Esophagus squamous epithelium (tissue), 5 donors: Measurements from ENCODE around the gene ALG11. TPM values are rescaled to one million over a fixed set of nuclear protein-coding genes. Genes with fewer than 3 reads are reported as not detected.

ENCODE experiments used
- DNase-seq: peaks from one replicate; lab custom pipeline; 2025; lab: John Stamatoyannopoulos, UW
- H3K27ac ChIP-seq, 4 donors: fragments of 200-600 bp; sonication (generic); one replicate each; pipeline ENCODE4 v1.5.1; 2016 to 2019; ENCODE audit warnings: mild to moderate bottlenecking in 1 of 4
- H3K27me3 ChIP-seq, 4 donors: fragments of 200-600 bp; sonication (generic); 1 replicate in 3 of 4; 2 replicates in 1 of 4; pipeline versions ENCODE4 v1.5.1 to v1.6.0; 2017 to 2021; ENCODE audit warnings: antibody characterized with exemption in 1 of 4
- H3K36me3 ChIP-seq, 3 donors: fragments of 200-600 bp; sonication (generic); one replicate each; pipeline ENCODE4 v1.5.1; 2016 to 2019
- H3K4me1 ChIP-seq, 3 donors: fragments of 200-600 bp; sonication (generic); one replicate each; pipeline ENCODE4 v1.5.1; 2017 to 2019
- H3K4me3 ChIP-seq, 4 donors: fragments of 200-600 bp; sonication (generic); 1 replicate in 3 of 4; 2 replicates in 1 of 4; pipeline ENCODE4 v1.5.1; 2016 to 2019; ENCODE audit warnings: mild to moderate bottlenecking in 2 of 4, moderate library complexity in 1 of 4
- H3K9me3 ChIP-seq, 3 donors: fragments of 200-600 bp; sonication (generic); one replicate each; pipeline ENCODE4 v1.5.1; 2016 to 2019
- POLR2A ChIP-seq, 4 donors: fragments of 450-650 bp; IDR thresholded peaks; one replicate each; pipeline ENCODE4 v1.6.1; 2017; ENCODE audit warnings: antibody characterized with exemption in 4 of 4, mild to moderate bottlenecking in 4 of 4, moderate library complexity in 3 of 4
- WGBS, 2 donors: methylation state at CpG; one replicate each; pipeline ENCODE4 v1.1.5; 2018; 5-methylcytosine and 5-hydroxymethylcytosine counted together
- intact Hi-C: fragments of 100-400 bp; cut with DNase I; formaldehyde crosslinking; loops from one replicate; pipeline ENCODE4 v1.15.0; 2022
- total RNA-seq, 4 donors: library from RNA; depleted of rRNA; stranded (reverse); fragments of >200 nt; gene quantifications; one replicate each; pipeline ENCODE4 v1.1.0, GENCODE V29; 2016
- TF ChIP-seq, protein P1 (sequence below), 6 experiments: fragments of 450-650 bp in 4 of 6; fragments of 200-600 bp in 2 of 6; sonication (generic) in 2 of 6; IDR thresholded peaks; one replicate each; pipeline ENCODE4 v1.5.1; 2016 to 2019; ENCODE audit warnings: antibody characterized with exemption in 6 of 6, mild to moderate bottlenecking in 4 of 6, moderate library complexity in 4 of 6
- donor health status: DM: yes; HTN: yes; CAD: no.

ALG11 gene
- total RNA-seq, 4 donors from 2014 or later, result 10.7 to 21.2 (median 14.4) TPM

DNA sequence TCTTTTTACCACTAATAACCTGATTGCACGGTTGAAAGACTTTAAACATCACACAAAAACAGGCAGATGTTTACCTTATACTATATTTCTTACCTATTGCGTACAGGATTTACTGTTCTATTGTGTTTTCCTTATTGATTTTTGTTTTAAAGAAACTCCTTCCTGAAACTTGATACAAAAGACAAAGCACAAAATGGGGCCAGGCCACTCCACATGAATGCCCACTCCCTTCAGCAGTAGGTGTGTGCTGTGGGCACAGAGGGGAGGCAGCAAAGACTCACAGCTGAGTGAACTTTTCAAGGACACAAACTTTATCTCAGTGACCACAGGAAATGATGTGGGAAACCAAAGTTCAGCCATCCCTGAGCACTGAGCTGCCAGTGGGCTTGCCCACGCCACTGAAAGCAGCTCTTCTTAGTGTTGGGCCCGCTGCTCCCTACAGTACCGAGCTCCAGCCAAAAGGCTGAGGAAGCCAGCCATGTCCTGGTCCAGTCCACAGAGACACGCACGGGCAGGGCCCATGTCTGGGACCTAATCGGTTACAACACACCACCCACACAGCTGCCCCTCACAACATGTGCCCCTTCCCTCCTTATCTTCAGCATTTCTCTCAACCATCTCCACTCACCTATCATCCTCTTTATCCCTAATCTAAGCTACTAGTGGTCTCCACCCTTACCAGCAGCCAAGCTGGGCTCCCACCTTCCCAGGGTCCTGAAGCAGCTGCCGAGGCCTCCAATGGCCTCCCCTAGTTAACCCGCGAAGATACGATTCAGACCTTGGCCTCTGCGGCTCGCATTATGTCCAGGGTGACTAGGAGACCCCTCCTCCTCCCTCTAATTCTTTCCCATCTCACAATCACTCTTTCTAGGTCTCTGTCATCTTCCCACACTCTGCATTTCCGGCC lies 40.4 kb upstream of the ALG11 start:
- no peak for DNase-seq
- 90 to 94% methylated on average over 15 of the region's 15 CpGs for WGBS, 2 donors
- no peaks in the 10 kb centered on the region for H3K4me1 ChIP-seq

DNA sequence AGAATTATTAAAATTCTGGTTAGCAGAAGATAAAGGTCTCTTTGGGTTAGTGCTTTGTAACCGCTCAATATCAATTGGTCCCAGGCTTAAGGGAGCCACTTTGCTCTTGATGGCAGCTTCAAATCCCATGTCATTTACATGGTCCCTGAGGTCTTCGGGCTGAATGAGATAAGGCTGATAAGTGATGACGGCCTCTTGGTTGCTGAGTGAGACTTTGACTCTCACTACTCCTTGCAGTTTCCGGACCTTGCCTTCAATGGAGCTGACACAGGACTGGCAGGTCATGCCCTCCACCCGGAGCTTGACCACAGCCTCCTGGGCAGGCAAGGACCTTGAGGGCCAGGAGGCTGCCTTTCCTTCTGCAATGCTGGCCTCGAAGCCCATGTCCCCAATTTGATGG lies 37.7 kb upstream of the ALG11 start:
- WGBS, 2 donors, result 65 to 93% methylated on average over 2 to 6 of the region's 6 CpGs
- no peak overlapping the region for H3K27ac ChIP-seq
- intact Hi-C loops, result no loop called here
- H3K27me3 ChIP-seq, result no peaks in the 10 kb centered on the region
- no peak overlapping the region for H3K4me3 ChIP-seq
- H3K36me3 ChIP-seq, result no peaks in the 10 kb centered on the region
- no peaks in the 10 kb centered on the region for H3K9me3 ChIP-seq
- TF ChIP-seq, protein P1, sequence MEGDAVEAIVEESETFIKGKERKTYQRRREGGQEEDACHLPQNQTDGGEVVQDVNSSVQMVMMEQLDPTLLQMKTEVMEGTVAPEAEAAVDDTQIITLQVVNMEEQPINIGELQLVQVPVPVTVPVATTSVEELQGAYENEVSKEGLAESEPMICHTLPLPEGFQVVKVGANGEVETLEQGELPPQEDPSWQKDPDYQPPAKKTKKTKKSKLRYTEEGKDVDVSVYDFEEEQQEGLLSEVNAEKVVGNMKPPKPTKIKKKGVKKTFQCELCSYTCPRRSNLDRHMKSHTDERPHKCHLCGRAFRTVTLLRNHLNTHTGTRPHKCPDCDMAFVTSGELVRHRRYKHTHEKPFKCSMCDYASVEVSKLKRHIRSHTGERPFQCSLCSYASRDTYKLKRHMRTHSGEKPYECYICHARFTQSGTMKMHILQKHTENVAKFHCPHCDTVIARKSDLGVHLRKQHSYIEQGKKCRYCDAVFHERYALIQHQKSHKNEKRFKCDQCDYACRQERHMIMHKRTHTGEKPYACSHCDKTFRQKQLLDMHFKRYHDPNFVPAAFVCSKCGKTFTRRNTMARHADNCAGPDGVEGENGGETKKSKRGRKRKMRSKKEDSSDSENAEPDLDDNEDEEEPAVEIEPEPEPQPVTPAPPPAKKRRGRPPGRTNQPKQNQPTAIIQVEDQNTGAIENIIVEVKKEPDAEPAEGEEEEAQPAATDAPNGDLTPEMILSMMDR (IDR thresholded peaks at IDR 0.05), result no peak
- TF ChIP-seq POLR2A (IDR thresholded peaks at IDR 0.05), result no peak
- no peaks in the 10 kb centered on the region for H3K4me1 ChIP-seq
- DNase-seq, result no peak

More for the DNA sequence above, 40.4 kb upstream of the ALG11 start:
- Histone ChIP-seq H3K27ac (no peak overlapping the region), H3K36me3 (no peaks in the 10 kb centered on the region), H3K9me3 (no peaks in the 10 kb centered on the region), H3K4me3 (no peak overlapping the region), H3K27me3 (no peaks in the 10 kb centered on the region)
- TF ChIP-seq, protein P1 (IDR thresholded peaks at IDR 0.05), result no peak
- no peak for TF ChIP-seq POLR2A (IDR thresholded peaks at IDR 0.05)
- intact Hi-C loops, result no loop called here

DNA sequence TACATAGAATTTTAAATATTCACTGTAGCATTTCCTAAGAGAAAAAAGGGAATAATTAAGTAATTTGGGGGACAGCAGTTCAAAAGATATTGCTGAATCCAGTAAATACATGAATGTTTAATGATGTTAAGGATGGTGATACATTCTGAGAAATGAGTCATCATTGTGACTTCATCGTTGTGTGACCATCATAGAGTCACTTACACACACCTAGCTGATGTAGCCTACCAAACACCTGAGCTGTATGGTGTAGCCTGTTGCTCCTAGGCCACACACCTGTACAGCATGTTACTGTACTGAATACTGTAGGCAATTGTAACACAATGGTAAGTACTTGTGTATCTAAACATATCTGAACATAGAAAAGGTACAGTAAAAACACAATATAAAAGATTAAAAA lies 35.8 kb upstream of the ALG11 start:
- no peaks in the 10 kb centered on the region for H3K27me3 ChIP-seq
- DNase-seq, result no peak
- WGBS, 2 donors, result 14 to 35% methylated on average over 1 of the region's 1 CpG
- H3K27ac ChIP-seq, result no peak overlapping the region
- no peak overlapping the region for H3K4me3 ChIP-seq
- H3K4me1 ChIP-seq, result no peaks in the 10 kb centered on the region
- no peaks in the 10 kb centered on the region for H3K9me3 ChIP-seq
- intact Hi-C loops, result no loop called here
- H3K36me3 ChIP-seq, result no peaks in the 10 kb centered on the region
- no peak for TF ChIP-seq POLR2A (IDR thresholded peaks at IDR 0.05)
- TF ChIP-seq, protein P1 (IDR thresholded peaks at IDR 0.05), result no peak

DNA sequence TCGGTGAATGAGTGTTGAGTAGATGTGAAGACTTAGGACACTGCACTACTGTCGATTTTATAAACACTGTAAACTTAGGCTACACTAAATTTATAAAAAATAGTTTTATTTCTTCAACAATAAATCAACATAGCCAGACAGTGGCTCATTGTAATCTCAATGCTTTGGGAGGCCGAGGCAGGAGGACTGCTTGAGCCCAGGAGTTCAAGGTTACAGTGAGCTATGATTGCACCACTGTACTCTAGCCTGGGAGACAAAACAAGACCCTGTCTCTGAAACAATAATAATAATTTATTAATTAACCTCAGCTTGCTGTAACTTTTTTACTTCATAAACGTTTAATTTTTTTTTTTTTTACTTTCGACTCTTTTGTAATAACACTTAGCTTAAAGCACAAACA lies 35.3 kb upstream of the ALG11 start:
- Histone ChIP-seq H3K4me1 (no peaks in the 10 kb centered on the region), H3K36me3 (no peaks in the 10 kb centered on the region), H3K27me3 (no peaks in the 10 kb centered on the region), H3K4me3 (no peak overlapping the region), H3K9me3 (no peaks in the 10 kb centered on the region), H3K27ac (no peak overlapping the region)
- intact Hi-C loops, result no loop called here
- 82 to 83% methylated on average over 5 of the region's 5 CpGs for WGBS, 2 donors
- no peak for DNase-seq
- TF ChIP-seq, protein P1 (IDR thresholded peaks at IDR 0.05), result no peak
- TF ChIP-seq POLR2A (IDR thresholded peaks at IDR 0.05), result no peak

DNA sequence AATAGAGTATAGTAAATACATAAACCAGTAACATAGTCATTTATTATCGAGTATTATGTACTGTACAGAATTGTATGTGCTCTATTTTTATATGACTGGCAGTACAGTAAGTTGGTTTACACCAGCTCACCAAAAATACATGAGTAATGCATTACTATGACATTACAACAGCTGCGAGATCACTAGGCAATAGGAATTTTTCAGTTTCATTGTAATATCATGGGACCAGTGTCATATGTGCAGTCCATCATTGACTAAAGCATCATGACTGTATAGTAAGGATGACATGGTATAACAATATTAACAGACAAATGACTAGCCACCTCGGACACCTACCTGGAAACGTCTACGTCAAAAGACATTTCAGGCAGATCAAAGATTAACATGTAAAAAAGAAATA lies 34.6 kb upstream of the ALG11 start:
- no peak for DNase-seq

More for the DNA sequence above, 34.6 kb upstream of the ALG11 start:
- Histone ChIP-seq H3K36me3 (no peaks in the 10 kb centered on the region), H3K4me3 (no peak overlapping the region), H3K27ac (no peak overlapping the region), H3K27me3 (no peaks in the 10 kb centered on the region), H3K9me3 (no peaks in the 10 kb centered on the region), H3K4me1 (no peaks in the 10 kb centered on the region)
- WGBS, 2 donors, result 86 to 91% methylated on average over 5 of the region's 5 CpGs
- no peak for TF ChIP-seq POLR2A (IDR thresholded peaks at IDR 0.05)
- TF ChIP-seq, protein P1 (IDR thresholded peaks at IDR 0.05), result no peak
- intact Hi-C loops, result no loop called here
